ENCODE measurements around the gene FSCN2.

Gene FSCN2

GRCh38 chr17:81512562-81513371 lies 15.4 kb upstream of the FSCN2 start, which contains the start of gene ACTG1:
Gene ACTG1, minus strand, starts transcription at chr17:81512799. Its CDS starts 445 bp downstream, at chr17:81512354.
- peak; percentile 68 to 70 for ATAC-seq

DNA sequence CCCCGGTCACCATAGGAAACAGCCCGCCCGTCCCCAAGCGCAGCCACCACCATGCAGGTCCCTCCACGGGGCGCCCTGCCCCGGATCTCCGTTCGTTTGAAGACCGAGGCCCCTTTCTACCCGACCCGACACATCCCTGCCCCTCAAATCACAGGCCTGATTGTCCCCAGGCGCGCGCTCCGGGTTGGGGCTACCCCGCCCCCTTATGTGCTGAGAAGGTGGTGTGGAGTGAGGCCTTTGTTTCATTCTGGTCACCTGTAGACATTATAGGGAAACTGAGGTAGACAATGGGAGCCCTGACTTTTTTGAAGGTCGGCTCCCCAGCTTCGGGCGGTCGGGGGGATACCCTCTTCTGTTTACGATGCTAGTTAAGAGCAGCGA lies 14.8 kb upstream of the FSCN2 start:
- peak; percentile 17 to 19 for ATAC-seq

- ATAC-seq = no peak
Measured at GRCh38 chr17:81513753-81514488, 14.3 kb upstream of the FSCN2 start.

DNA sequence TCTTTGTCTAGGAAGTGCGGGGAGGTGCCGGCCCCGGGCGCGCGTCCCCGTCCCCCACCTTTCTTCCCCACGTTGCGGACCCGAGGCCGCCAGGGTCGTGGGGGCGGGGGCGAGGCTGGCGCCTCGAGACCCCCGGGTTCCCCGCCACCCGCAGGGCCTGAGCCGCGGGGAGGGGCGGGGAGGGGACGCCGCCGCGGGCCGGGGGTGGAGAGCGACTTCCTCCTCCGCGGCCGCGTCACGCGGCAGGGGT lies 13.8 kb upstream of the FSCN2 start:
- ATAC-seq = no peak

- ATAC-seq = peak; percentile 21 to 28
Measured at GRCh38 chr17:81514739-81515529, 13.2 kb upstream of the FSCN2 start.

GRCh38 chr17:81515530-81516041 lies 12.6 kb upstream of the FSCN2 start:
- ATAC-seq = no peak

- ATAC-seq = no peak
Measured at GRCh38 chr17:81516439-81516838, 11.7 kb upstream of the FSCN2 start.

DNA sequence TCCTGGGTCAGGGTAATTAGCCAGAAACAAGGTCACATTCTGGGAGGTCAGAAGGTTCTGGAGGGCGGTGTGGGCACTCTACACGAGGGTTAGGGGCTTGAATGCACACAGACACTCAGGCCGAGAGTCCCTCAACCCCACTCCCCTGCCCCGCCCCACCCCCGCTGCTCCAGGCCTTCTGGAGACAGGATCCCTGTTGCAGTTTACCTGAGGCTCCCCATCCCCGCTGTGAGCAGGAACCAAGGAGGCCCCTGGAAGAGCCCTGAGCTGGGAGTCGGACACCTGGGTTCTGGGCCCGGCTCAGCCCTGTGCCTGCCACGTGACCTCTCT lies 11.2 kb upstream of the FSCN2 start:
- ATAC-seq = no peak

- ATAC-seq = no peak
Measured at GRCh38 chr17:81517339-81518112, 10.7 kb upstream of the FSCN2 start.

DNA sequence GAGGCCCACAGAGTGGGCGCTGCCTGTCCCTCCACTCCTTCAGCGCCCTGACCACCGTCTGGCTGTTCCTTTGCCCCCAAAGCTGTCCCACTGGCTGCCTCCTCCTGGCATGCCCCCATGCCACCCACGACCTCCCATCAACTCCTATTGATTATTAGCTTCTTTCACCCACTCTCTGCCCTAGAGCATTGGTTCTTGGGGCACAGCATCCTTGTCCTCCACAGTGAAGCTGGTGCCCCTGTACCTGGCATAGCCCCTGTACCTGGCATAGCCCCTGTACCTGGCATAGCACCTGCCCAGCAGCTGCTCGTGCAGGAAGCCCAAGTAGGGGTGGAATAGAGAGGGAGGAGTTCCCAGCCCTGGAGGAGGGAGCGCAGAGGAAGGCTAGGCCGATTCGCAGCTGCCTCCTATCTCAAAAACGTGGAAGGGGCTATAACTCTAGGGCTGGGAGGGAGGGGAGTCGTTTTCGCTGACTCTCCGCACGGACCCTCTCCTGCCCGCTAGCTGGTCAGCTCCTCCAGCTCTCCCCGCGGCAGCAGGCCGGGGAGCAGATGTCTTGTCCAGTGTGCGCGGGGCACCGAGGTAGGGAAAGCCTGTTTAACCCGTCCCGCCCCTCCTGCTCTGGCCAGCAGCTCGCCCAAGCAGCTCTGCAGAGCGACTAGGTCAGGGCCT lies 9.9 kb upstream of the FSCN2 start:
- ATAC-seq = no peak

- ATAC-seq = no peak
Measured at GRCh38 chr17:81518785-81519283, 9.3 kb upstream of the FSCN2 start.

- peak; percentile 48 to 60 for ATAC-seq
Measured at GRCh38 chr17:81519284-81520020, 8.7 kb upstream of the FSCN2 start.

GRCh38 chr17:81520021-81520901 lies 7.9 kb upstream of the FSCN2 start:
- no peak for ATAC-seq

- no peak for ATAC-seq
Measured at GRCh38 chr17:81522491-81523401, 5.4 kb upstream of the FSCN2 start.

DNA sequence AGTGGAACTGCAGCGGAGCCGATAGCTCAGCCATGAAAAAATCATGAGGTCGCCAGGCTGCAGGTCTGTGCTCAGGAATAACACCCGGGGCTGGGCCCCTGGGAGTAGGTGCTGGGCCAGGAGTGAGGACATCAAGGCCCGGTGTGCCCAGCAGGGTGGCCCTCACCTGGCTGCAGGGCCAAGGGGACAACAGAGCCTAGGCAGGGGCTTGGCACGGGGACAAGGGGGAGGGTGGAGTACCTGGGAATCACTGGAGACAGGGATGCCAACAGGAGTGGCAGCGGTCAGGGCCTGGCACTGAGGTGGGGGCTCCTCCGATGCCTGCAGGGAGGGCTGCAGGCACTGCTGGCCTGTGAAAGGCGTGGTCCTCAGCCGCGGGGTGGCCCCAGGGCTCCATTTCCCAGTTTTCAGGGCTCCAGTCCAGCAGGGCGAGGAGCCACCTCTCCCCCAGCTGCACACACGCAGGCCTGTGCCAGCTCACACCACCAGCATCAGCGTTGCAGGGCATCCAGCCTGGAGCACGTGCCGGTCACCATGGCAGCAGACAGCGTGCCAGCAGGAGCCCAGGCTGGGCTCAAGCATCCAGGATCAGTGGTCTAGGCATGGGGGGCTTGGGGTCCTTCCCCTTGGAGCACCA lies 4.7 kb upstream of the FSCN2 start:
- ATAC-seq = no peak

DNA sequence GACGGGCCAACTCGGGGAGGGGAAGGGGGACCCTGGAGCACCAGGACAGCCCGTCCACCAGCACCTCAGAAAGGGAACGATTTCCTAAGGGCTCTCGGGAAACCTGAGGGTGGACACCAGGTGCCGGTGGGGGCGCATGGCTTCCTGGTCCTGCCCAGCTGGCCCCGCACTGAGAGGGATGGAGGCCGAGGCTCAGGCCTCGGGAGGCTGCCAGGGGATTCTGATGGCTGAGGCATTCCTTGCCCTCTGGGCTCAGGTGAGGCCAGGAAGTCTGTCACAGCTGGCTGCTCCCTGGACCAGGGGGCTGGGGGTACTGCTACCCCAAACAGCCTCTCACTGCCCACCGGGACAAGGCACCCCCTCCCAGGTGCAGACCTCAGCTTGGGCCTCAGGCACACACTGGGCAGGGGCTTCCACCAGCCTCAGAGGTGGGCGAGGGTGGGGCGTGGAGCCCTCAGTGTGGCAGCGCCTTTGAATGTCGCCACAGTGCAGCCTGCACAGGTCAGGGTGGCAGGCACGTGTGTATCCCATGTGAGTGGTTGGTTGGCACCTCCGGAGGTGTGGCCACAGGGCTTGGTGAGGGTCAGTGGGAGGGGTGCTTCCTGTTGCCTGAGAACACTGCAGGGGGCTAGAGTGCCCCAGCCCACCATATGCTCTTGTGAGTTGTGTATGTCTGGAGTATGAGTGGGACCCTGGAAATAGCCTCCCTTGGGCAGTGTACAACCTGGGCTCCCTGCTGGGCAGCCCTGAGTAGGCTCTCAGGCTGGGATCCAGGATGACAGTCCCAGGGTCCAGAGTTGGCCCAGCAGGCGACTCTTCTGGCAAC lies 3.9 kb upstream of the FSCN2 start:
- ATAC-seq = no peak

DNA sequence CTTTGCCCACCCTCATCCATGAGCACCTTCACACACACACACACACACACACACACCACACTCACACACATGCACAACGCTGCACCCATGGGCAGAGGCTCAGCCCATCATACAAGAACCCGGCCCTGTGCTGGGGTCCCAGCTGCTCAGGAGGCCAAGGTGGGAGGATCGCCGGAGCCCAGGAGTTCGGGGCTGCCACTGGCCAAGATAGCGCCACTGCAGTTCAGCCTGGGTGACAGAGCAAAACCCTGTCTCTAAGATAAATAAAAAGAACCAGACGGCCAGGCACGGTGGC lies 3.4 kb upstream of the FSCN2 start:
- no peak for ATAC-seq
